GM12878 (cell line): ENCODE data around the gene HTT-AS. TPM values are rescaled to one million over a fixed set of nuclear protein-coding genes. Genes with fewer than 3 reads are reported as not detected.

Experiments used
- BHLHE40 ChIP-seq, 2 experiments: fragments of 450-650 bp in 1 of 2; IDR thresholded peaks; 2 replicates each; pipeline ENCODE4 v1.6.1; 2011 to 2017; ENCODE audit warnings: low read depth in 2 of 2, borderline replicate concordance in 1 of 2, improper control_type of control experiment in 1 of 2, low read length in 1 of 2, mild to moderate bottlenecking in 1 of 2
- BRCA1 ChIP-seq: IDR thresholded peaks from 2 replicates; pipeline ENCODE4 v1.6.1; 2011; ENCODE audit warnings: low read depth, low read length, improper control_type of control experiment
- CEBPB ChIP-seq, 2 experiments: fragments of 150-350 bp in 1 of 2; IDR thresholded peaks; 2 replicates each; pipeline ENCODE4 v1.6.1; 2012 to 2014; ENCODE audit warnings: low read depth in 2 of 2, low read length in 2 of 2, borderline replicate concordance in 1 of 2, inconsistent platforms in 1 of 2
- CEBPZ ChIP-seq: fragments of 150-350 bp; IDR thresholded peaks from 2 replicates; pipeline ENCODE4 v1.6.1; 2016; ENCODE audit warnings: low read depth, low read length
- IKZF2 ChIP-seq, 2 experiments: fragments of 450-650 bp; IDR thresholded peaks; 2 replicates each; pipeline ENCODE4 v1.6.1; 2017; ENCODE audit warnings: mild to moderate bottlenecking in 2 of 2, moderate library complexity in 2 of 2
- MEF2B ChIP-seq: fragments of 450-650 bp; IDR thresholded peaks from 2 replicates; pipeline ENCODE4 v1.6.1; 2018; ENCODE audit warnings: mild to moderate bottlenecking, moderate library complexity; ENCODE audit not compliant: partially characterized antibody, poor library complexity, severe bottlenecking
- NFIC ChIP-seq: IDR thresholded peaks from 2 replicates; pipeline ENCODE4 v1.6.1; 2012; ENCODE audit warnings: low read depth, mild to moderate bottlenecking, inconsistent platforms, low read length, moderate library complexity
- NR2F1 ChIP-seq: fragments of 450-650 bp; conservative IDR thresholded peaks from 2 replicates; pipeline ENCODE4 v1.6.1; 2017; ENCODE audit warnings: mild to moderate bottlenecking
- NRF1 ChIP-seq: conservative IDR thresholded peaks from 2 replicates; pipeline ENCODE4 v1.6.1; 2011; ENCODE audit warnings: mild to moderate bottlenecking, low read depth, low read length, improper control_type of control experiment
- PKNOX1 ChIP-seq: fragments of 450-650 bp; IDR thresholded peaks from 2 replicates; pipeline ENCODE4 v1.6.1; 2016; ENCODE audit warnings: mild to moderate bottlenecking
- POLR2AphosphoS5 ChIP-seq: IDR thresholded peaks from 2 replicates; pipeline ENCODE4 v1.6.1; 2011; ENCODE audit warnings: mild to moderate bottlenecking, low read length, inconsistent platforms
- REST ChIP-seq: IDR thresholded peaks from 2 replicates; pipeline ENCODE4 v1.6.1; 2012; ENCODE audit warnings: mild to moderate bottlenecking, low read depth, low read length
- RFX5 ChIP-seq: IDR thresholded peaks from 2 replicates; pipeline ENCODE4 v1.6.1; 2011; ENCODE audit warnings: low read depth, low read length, improper control_type of control experiment
- SMARCA5 ChIP-seq: fragments of 450-650 bp; IDR thresholded peaks from 2 replicates; pipeline ENCODE4 v1.6.1; 2017; ENCODE audit warnings: mild to moderate bottlenecking
- SRF ChIP-seq, 2 experiments: IDR thresholded peaks; 2 replicates each; pipeline ENCODE4 v1.6.1; 2011; ENCODE audit warnings: low read depth in 2 of 2, low read length in 2 of 2, mild to moderate bottlenecking in 1 of 2, moderate library complexity in 1 of 2
- YBX1 ChIP-seq: fragments of 450-650 bp; IDR thresholded peaks from 2 replicates; pipeline ENCODE4 v1.6.1; 2016; ENCODE audit warnings: antibody characterized with exemption
- ZNF207 ChIP-seq: fragments of 450-650 bp; IDR thresholded peaks from 2 replicates; pipeline ENCODE4 v1.6.1; 2014; ENCODE audit warnings: antibody characterized with exemption, mild to moderate bottlenecking, borderline replicate concordance
- ZNF274 ChIP-seq: IDR thresholded peaks from one replicate; pipeline ENCODE4 v1.8.0; 2011; ENCODE audit not compliant: insufficient read length, insufficient read depth
- polyA plus RNA-seq, 11 experiments: library from polyadenylated mRNA; depleted of rRNA in 4 of 11; unstranded in 6 of 11; stranded (reverse) in 5 of 11; fragments of >200 nt; fragmentation: Nextera tagmentation in 4 of 11; fragmentation: Illumina TruSeq in 1 of 11; extraction: Ambion mirVana in 4 of 11; extraction: Trizol in 1 of 11; gene quantifications; 1 replicate in 1 of 11; 2 replicates in 10 of 11; pipeline versions ENCODE4 v1.2.1 to v1.2.3, GENCODE V29; 2011 to 2016; ENCODE audit warnings: inconsistent platforms in 2 of 11, missing spikeins in 2 of 11, low read depth in 1 of 11
- total RNA-seq, 4 experiments: library from RNA; depleted of rRNA in 3 of 4; stranded (reverse); fragments of >200 nt in 3 of 4; fragmentation: Illumina TruSeq in 1 of 4; extraction: Trizol in 1 of 4; gene quantifications; 2 replicates each; pipeline versions ENCODE4 v1.2.1 to v1.2.3, GENCODE V29; 2013 to 2021
- TF ChIP-seq, protein P1 (sequence below): fragments of 450-650 bp; formaldehyde crosslinking; IDR thresholded peaks from 2 replicates; pipeline ENCODE4 v1.5.0; 2022; ENCODE audit warnings: mild to moderate bottlenecking, missing genetic modification characterization

Gene HTT-AS
- total and polyA plus RNA-seq, 10 of the 15 experiments (the other 5 are each of a cell fraction or from before 2014, with no cell fraction given): not detected

DNA sequence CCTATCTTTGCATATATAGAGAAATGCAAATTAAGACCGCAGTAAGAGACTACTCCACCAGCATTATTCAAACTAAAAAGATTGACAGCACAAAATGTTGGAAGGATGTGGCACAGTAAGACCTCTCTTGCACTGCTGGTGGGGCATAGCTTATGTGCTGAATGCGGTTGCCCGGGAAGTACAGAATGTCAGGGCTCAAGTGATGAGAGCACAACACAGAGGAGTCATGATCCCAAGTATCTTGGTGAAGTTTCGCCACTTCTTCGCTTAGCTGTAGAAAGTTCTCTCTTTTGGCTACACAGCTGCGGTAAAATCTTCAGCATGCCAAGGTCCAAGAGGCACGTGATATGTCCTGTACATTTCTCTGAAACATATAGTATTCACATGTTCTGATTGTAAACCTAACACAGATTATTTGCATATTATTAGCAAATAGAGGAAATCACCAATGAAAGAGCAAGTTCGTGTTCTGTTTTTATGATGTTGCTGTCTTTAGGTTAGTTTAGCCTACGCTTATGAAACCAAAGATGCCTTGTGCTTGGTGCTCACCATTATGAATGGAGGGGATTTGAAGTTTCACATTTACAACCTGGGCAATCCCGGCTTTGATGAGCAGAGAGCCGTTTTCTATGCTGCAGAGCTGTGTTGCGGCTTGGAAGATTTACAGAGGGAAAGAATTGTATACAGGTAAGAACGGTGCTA, 55.0 kb downstream of the HTT-AS start (continued):
- TF ChIP-seq REST: no peak
- no peak for TF ChIP-seq YBX1
- TF ChIP-seq POLR2AphosphoS5: no peak
- TF ChIP-seq NRF1: no peak
- TF ChIP-seq CEBPB (IDR thresholded peaks at IDR 0.05; ENCODE audit: borderline replicate concordance in 1 of 2, low read depth in 2 of 2, low read length in 2 of 2): no peak
- TF ChIP-seq SMARCA5: no peak
- TF ChIP-seq IKZF2 (IDR thresholded peaks at IDR 0.05): no peak
- TF ChIP-seq, protein P1, sequence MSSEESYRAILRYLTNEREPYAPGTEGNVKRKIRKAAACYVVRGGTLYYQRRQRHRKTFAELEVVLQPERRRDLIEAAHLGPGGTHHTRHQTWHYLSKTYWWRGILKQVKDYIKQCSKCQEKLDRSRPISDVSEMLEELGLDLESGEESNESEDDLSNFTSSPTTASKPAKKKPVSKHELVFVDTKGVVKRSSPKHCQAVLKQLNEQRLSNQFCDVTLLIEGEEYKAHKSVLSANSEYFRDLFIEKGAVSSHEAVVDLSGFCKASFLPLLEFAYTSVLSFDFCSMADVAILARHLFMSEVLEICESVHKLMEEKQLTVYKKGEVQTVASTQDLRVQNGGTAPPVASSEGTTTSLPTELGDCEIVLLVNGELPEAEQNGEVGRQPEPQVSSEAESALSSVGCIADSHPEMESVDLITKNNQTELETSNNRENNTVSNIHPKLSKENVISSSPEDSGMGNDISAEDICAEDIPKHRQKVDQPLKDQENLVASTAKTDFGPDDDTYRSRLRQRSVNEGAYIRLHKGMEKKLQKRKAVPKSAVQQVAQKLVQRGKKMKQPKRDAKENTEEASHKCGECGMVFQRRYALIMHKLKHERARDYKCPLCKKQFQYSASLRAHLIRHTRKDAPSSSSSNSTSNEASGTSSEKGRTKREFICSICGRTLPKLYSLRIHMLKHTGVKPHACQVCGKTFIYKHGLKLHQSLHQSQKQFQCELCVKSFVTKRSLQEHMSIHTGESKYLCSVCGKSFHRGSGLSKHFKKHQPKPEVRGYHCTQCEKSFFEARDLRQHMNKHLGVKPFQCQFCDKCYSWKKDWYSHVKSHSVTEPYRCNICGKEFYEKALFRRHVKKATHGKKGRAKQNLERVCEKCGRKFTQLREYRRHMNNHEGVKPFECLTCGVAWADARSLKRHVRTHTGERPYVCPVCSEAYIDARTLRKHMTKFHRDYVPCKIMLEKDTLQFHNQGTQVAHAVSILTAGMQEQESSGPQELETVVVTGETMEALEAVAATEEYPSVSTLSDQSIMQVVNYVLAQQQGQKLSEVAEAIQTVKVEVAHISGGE (CRISPR knock-in tag): no peak
- TF ChIP-seq CEBPZ: no peak
- no peak for TF ChIP-seq PKNOX1
- TF ChIP-seq ZNF207: no peak
- no peak for TF ChIP-seq ZNF274
- TF ChIP-seq BHLHE40 (IDR thresholded peaks at IDR 0.05; ENCODE audit: borderline replicate concordance in 1 of 2, low read depth in 2 of 2, low read length in 1 of 2): peak in 1 of 2 experiments; percentile 39; a peak in 1 of 4 replicates
- TF ChIP-seq BRCA1: no peak
- TF ChIP-seq NFIC: peak; percentile 31; the same call in 1 of the 2 replicates
- no peak for TF ChIP-seq RFX5
- no peak for TF ChIP-seq SRF (IDR thresholded peaks at IDR 0.05; ENCODE audit: low read depth in 2 of 2, low read length in 2 of 2)
- TF ChIP-seq NR2F1: no peak
- TF ChIP-seq MEF2B: no peak
